HepG2 (cell line): ENCODE data around the gene IFT122. TPM values are rescaled to one million over a fixed set of nuclear protein-coding genes. Genes with fewer than 3 reads are reported as not detected.

ENCODE experiments used
- CCAR2 ChIP-seq: fragments of 200-400 bp; formaldehyde crosslinking; optimal IDR thresholded peaks from 2 replicates; pipeline ENCODE3; 2018; ENCODE audit warnings: low read depth, mild to moderate bottlenecking, low read length, moderate library complexity
- EED ChIP-seq: sonication (generic); formaldehyde crosslinking; IDR thresholded peaks from 2 replicates; pipeline ENCODE4 v1.5.0; 2020; ENCODE audit warnings: mild to moderate bottlenecking, missing genetic modification reagents
- ELF1 ChIP-seq: sonication (generic); formaldehyde crosslinking; IDR thresholded peaks from 2 replicates; pipeline ENCODE4 v1.4.0; 2020; ENCODE audit warnings: missing genetic modification reagents
- FOSL2 ChIP-seq: sonication (generic); formaldehyde crosslinking; IDR thresholded peaks from 2 replicates; pipeline ENCODE4 v1.4.0; 2020; ENCODE audit warnings: missing genetic modification reagents
- GMEB2 ChIP-seq: IDR thresholded peaks from 2 replicates; pipeline ENCODE4 v1.6.1; 2016; ENCODE audit warnings: missing biosample characterization, missing genetic modification reagents, low read depth
- HDAC2 ChIP-seq: sonication (generic); formaldehyde crosslinking; IDR thresholded peaks from 2 replicates; pipeline ENCODE4 v1.4.0; 2020; ENCODE audit warnings: missing genetic modification reagents
- HDAC6 ChIP-seq: fragments of 200-600 bp; sonication (generic); IDR thresholded peaks from 2 replicates; pipeline ENCODE4 v1.7.0; 2017; ENCODE audit warnings: mild to moderate bottlenecking, antibody characterized with exemption, low read length, low read depth
- HNF1B ChIP-seq: sonication (generic); formaldehyde crosslinking; IDR thresholded peaks from 2 replicates; pipeline ENCODE4 v1.5.1; 2020; ENCODE audit warnings: mild to moderate bottlenecking, moderate library complexity, missing genetic modification reagents
- HNRNPK ChIP-seq: fragments of 200-400 bp; formaldehyde crosslinking; IDR thresholded peaks from 2 replicates; pipeline ENCODE4 v1.6.1; 2018; ENCODE audit warnings: low read length, low read depth, moderate library complexity, mild to moderate bottlenecking; ENCODE audit not compliant: poor library complexity, severe bottlenecking
- KDM6A ChIP-seq: IDR thresholded peaks from 2 replicates; pipeline ENCODE4 v1.6.1; 2016; ENCODE audit warnings: low read depth
- MAFF ChIP-seq: IDR thresholded peaks from 2 replicates; pipeline ENCODE4 v1.6.1; 2011; ENCODE audit warnings: low read depth, low read length, improper control_type of control experiment
- MIER3 ChIP-seq: IDR thresholded peaks from 2 replicates; pipeline ENCODE4 v1.6.1; 2016; ENCODE audit warnings: missing compliant biosample characterization, borderline replicate concordance
- RCOR2 ChIP-seq: IDR thresholded peaks from 2 replicates; pipeline ENCODE4 v1.6.1; 2016; ENCODE audit warnings: missing biosample characterization, missing genetic modification reagents
- THRA ChIP-seq: sonication (generic); formaldehyde crosslinking; IDR thresholded peaks from 2 replicates; pipeline ENCODE4 v1.4.0; 2020; ENCODE audit warnings: missing genetic modification reagents, borderline replicate concordance
- ZBTB43 ChIP-seq: sonication (generic); formaldehyde crosslinking; conservative IDR thresholded peaks from 2 replicates; pipeline ENCODE4 v1.4.0; 2020; ENCODE audit warnings: missing genetic modification reagents
- ZBTB7B ChIP-seq: sonication (generic); formaldehyde crosslinking; IDR thresholded peaks from 2 replicates; pipeline ENCODE4 v1.4.0; 2020; ENCODE audit warnings: missing genetic modification reagents
- ZBTB8A ChIP-seq: sonication (generic); formaldehyde crosslinking; IDR thresholded peaks from 2 replicates; pipeline ENCODE4 v1.4.0; 2020; ENCODE audit warnings: mild to moderate bottlenecking, low read depth, missing genetic modification reagents, borderline replicate concordance
- ZNF207 ChIP-seq: fragments of 450-650 bp; IDR thresholded peaks from 2 replicates; pipeline ENCODE4 v1.6.1; 2016; ENCODE audit warnings: antibody characterized with exemption, borderline replicate concordance
- ZNF317 ChIP-seq: sonication (generic); formaldehyde crosslinking; IDR thresholded peaks from 2 replicates; pipeline ENCODE4 v1.5.0; 2020; ENCODE audit warnings: mild to moderate bottlenecking, missing genetic modification reagents
- ZNF343 ChIP-seq: sonication (generic); formaldehyde crosslinking; IDR thresholded peaks from 2 replicates; pipeline ENCODE4 v1.4.0; 2020; ENCODE audit warnings: mild to moderate bottlenecking, missing genetic modification reagents
- ZNF570 ChIP-seq: sonication (generic); formaldehyde crosslinking; IDR thresholded peaks from 2 replicates; pipeline ENCODE4 v1.4.0; 2020; ENCODE audit warnings: mild to moderate bottlenecking, missing genetic modification reagents, borderline replicate concordance
- ZZZ3 ChIP-seq: sonication (generic); formaldehyde crosslinking; IDR thresholded peaks from 2 replicates; pipeline ENCODE4 v1.4.0; 2020; ENCODE audit warnings: missing genetic modification reagents, mild to moderate bottlenecking, borderline replicate concordance
- polyA plus RNA-seq, 8 experiments: library from polyadenylated mRNA; depleted of rRNA in 3 of 8; stranded (reverse) in 7 of 8; unstranded in 1 of 8; fragments of >200 nt; fragmentation: Illumina TruSeq in 4 of 8; extraction: Trizol in 4 of 8; gene quantifications; 2 replicates each; pipeline versions ENCODE4 v1.2.1 to v1.2.3, GENCODE V29; 2011 to 2016; ENCODE audit warnings: low read depth in 4 of 8, missing spikeins in 1 of 8, mixed read lengths in 1 of 8; ENCODE audit not compliant: insufficient read depth in 1 of 8
- total RNA-seq, 5 experiments: library from RNA; depleted of rRNA; stranded (reverse); fragments of >200 nt; fragmentation: Illumina TruSeq; extraction: Trizol; gene quantifications; 2 replicates each; pipeline ENCODE4 v1.2.3, GENCODE V29; 2016; ENCODE audit warnings: low read depth in 1 of 5
- TF ChIP-seq, protein P1 (sequence below): sonication (generic); formaldehyde crosslinking; IDR thresholded peaks from 2 replicates; pipeline ENCODE4 v1.4.0; 2020; ENCODE audit warnings: missing genetic modification reagents, mild to moderate bottlenecking, borderline replicate concordance

IFT122 gene
- total and polyA plus RNA-seq, 2 of the 13 experiments (the other 11 are each of a cell fraction or from before 2014, with no cell fraction given): 10.1 to 10.3 TPM

- TF ChIP-seq HDAC2: peak; percentile 51; the same call in 1 of the 2 replicates
- TF ChIP-seq ZNF317 (CRISPR knock-in tag): no peak
- no peak for TF ChIP-seq RCOR2 (CRISPR knock-in tag)
- TF ChIP-seq ELF1: peak; percentile 44; the same call in 1 of the 2 replicates
- TF ChIP-seq MIER3 (CRISPR knock-in tag): peak; percentile 58; the same call in 1 of the 2 replicates
- TF ChIP-seq HNRNPK: no peak
- no peak for TF ChIP-seq ZBTB43 (CRISPR knock-in tag)
- TF ChIP-seq GMEB2 (CRISPR knock-in tag): no peak
- TF ChIP-seq HDAC6: no peak
- TF ChIP-seq HNF1B (CRISPR knock-in tag): peak; percentile 67; the same call in 1 of the 2 replicates
- no peak for TF ChIP-seq CCAR2
- no peak for TF ChIP-seq ZBTB7B (CRISPR knock-in tag)
- no peak for TF ChIP-seq ZZZ3 (CRISPR knock-in tag)
- peak; percentile 57; the same call in 1 of the 2 replicates for TF ChIP-seq THRA (CRISPR knock-in tag)
- TF ChIP-seq ZBTB8A (CRISPR knock-in tag): no peak
- no peak for TF ChIP-seq KDM6A (CRISPR knock-in tag)
- TF ChIP-seq ZNF570: no peak
- TF ChIP-seq MAFF: peak; percentile 59
- TF ChIP-seq ZNF207: no peak
- TF ChIP-seq FOSL2 (CRISPR knock-in tag): peak; percentile 51; the same call in 1 of the 2 replicates
- TF ChIP-seq, protein P1, sequence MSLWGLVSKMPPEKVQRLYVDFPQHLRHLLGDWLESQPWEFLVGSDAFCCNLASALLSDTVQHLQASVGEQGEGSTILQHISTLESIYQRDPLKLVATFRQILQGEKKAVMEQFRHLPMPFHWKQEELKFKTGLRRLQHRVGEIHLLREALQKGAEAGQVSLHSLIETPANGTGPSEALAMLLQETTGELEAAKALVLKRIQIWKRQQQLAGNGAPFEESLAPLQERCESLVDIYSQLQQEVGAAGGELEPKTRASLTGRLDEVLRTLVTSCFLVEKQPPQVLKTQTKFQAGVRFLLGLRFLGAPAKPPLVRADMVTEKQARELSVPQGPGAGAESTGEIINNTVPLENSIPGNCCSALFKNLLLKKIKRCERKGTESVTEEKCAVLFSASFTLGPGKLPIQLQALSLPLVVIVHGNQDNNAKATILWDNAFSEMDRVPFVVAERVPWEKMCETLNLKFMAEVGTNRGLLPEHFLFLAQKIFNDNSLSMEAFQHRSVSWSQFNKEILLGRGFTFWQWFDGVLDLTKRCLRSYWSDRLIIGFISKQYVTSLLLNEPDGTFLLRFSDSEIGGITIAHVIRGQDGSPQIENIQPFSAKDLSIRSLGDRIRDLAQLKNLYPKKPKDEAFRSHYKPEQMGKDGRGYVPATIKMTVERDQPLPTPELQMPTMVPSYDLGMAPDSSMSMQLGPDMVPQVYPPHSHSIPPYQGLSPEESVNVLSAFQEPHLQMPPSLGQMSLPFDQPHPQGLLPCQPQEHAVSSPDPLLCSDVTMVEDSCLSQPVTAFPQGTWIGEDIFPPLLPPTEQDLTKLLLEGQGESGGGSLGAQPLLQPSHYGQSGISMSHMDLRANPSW (CRISPR knock-in tag): no peak
- no peak for TF ChIP-seq EED
- TF ChIP-seq ZNF343 (CRISPR knock-in tag): no peak
Observed at GRCh38 chr3:129490273-129490675, 50.2 kb downstream of the IFT122 start (continued).
